ENCODE data around the gene COMMD4.
"Not testable (repeated sequence)": the region's sequence is repeated elsewhere in the genome, so short reads cannot be mapped to it uniquely, and the experiment has no call there.

COMMD4 gene

DNA sequence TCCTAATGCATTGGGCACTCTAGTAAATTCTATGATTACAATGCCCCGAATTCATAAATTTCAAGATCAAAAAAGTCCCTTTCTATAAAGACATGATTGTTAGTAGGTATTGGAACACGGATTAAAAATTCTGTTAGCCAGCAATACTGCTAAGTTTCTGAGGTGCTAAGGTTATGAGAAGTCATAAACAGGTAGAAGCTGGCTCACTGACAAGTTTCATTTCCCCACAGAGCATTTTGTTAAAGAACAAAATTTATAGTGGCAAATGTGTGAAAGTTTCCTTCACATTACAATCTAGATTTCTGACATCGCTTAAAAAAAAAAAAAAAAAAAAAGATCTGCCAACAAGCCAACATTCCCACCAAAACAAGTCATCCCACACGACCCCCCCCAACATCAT, 44.9 kb downstream of the COMMD4 start:
- no peak for DNase-seq (ENCODE audit: low read depth)

GRCh38 chr15:75383986-75384385, 48.1 kb downstream of the COMMD4 start:
- DNase-seq (ENCODE audit: low read depth), result not testable (repeated sequence)
